ENCODE data around the gene CDCA3. TPM values are rescaled to one million over a fixed set of nuclear protein-coding genes. Genes with fewer than 3 reads are reported as not detected.

The CDCA3 gene
- polyA plus RNA-seq, 5 donors = 23.4 to 69.1 (median 38.0) TPM

DNA sequence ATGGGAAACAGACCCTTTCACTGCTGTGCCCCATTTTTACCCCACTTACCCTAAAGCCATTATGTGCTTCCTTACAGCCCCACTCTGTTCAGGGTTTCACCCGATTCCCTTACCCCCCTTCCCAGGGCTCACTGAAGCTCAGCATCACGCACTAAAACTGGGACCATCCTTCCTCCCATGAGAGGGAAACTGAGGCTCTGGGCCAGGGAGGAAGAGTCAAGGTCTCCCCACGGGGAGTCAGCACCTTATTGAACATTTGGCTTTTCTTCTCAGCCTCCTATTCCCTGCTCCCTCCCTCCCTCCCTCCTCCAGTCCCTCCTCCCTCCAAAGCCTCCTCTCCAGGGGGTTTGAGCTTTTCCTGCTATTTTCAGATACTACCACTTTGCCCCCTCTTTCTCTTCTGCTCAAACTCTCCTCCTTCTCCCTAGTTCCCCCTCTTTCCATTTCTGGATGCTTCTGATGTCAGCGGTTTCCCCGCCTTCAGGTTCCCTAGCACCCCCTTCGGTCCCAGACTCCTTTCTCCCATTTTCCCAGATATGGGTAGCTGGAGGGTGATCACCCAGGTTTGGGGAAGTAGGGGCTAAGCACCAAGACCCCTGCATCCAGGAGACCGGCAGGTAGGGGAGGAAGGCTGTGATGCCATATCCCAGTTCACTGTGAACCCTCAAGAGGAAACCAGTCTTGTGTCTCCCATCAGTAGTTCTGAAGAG is 28.5 kb downstream of the CDCA3 start:
- DNase-seq = no peak

DNA sequence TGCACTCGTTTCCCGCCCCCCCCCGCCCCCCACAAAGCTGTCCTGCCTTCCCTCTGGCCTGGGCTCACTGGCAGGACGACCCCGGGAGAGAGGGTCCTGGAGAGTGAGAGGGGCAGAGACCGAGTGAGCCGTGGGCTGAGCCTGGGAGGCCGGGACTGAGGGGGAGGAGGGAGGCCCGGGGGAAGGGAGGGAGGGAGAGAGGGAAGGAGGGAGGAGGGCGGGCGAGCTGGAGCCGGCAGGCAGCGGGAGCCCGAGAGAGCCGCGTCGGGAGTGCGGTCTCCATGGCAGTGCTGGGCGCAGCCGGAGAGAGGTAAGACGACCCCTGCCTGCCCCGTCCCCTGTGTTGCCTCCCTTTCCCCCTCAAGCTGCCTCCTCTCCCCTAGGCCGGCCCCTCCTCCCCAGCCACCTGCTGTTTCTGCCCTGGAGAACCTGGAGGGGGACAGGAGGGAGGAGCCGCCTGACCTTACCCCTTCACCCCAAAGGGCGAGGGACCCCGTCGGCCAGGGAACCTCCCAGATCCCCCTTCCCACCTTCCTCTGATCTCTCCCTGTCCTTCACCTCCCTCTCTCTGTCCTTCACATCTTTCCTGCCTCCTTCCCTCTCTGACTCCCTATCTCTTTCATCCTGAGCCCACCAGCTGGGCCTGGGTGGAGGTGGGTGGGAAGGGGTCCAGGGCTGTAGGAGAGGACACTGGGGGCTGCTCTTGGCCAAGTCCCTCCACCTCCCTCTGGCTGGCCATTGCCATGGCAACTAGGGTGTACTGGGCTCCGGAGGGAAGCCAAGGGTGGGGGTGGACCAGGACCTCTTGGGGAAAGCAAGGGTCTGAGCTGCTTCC is 29.3 kb downstream of the CDCA3 start, which contains the start of gene GPR162:
Gene GPR162 (plus strand): TSS at position 231 of the 835 bp plus-strand sequence. CDS start 2,078 bp downstream, outside the sequence.
- peak; percentile 67 to 81 for DNase-seq

- no peak for DNase-seq
Measured at GRCh38 chr12:6820166-6820565, 30.9 kb downstream of the CDCA3 start.

- no peak for DNase-seq
Measured at GRCh38 chr12:6819106-6820030, 31.7 kb downstream of the CDCA3 start.

- DNase-seq = no peak
Measured at GRCh38 chr12:6818645-6819044, 32.4 kb downstream of the CDCA3 start.

DNA sequence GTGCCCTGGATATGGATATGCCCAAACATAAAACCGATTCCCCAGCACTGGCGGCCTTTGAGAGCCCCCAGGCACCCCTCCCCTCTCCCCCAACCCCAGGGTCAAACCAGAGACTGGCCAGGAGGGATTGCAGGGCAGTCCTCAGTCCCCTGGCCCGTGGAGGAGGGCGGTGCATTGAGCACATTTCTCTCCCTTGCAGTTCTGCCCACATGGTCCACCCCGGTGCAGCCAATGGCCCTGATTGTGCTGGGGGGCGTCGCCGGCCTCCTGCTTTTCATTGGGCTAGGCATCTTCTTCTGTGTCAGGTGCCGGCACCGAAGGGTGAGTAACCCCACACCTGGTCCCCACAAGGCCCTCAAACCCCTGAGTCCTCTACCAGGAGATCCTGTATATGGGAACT is 32.9 kb downstream of the CDCA3 start:
- no peak for DNase-seq

GRCh38 chr12:6817662-6818157 is 33.4 kb downstream of the CDCA3 start:
- DNase-seq = no peak

DNA sequence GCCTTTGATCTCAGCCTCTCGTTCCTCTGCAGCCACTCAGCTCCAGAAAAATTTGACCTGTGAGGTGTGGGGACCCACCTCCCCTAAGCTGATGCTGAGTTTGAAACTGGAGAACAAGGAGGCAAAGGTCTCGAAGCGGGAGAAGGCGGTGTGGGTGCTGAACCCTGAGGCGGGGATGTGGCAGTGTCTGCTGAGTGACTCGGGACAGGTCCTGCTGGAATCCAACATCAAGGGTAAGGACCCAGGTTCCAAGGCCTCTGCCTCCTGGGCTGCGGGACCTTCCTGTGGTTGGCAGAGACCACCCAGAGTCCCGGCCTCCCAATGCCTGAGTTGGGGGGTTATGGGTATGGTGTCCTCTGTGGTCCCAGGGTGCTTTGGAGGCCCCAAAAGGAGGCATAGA is 34.0 kb downstream of the CDCA3 start:
- no peak for DNase-seq

DNA sequence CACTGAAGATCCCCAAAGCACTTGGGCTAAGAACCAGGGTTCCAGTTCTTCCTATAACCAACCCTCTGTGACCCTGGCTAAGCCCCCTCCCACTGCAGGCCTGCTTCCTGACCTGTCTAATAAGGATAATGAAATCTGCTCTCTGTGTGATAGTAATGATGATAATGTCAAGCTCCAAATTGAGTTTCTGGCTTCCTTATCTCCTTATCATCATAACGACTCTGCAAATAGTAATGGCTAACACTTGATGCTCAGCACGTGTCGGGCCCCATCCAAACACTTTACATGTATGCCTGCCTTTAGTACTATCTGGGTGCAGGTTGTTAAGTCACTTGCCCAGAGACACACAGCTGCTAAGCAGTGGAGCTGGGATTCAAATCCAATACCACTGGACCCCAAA is 34.5 kb downstream of the CDCA3 start:
- no peak for DNase-seq

DNA sequence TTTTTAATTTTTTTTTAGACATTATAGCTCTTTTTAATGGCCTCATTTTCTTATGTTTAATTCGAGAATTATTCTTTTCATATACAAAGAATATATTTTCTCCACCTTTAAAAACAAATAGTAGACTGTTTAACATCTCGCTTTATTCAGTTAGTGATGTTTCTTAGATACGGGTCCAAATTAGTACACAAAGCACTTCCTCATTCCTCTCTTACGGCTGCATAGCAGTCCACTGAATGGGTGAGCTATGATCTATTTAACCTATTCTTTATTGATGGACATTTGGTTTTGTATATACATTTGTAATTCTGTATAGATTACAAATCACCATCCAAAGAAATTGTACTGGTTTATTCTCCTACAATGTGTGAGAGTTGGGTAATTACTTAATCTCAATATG is 37.7 kb downstream of the CDCA3 start:
- DNase-seq = no peak

- no peak for DNase-seq
Measured at GRCh38 chr12:6810758-6811157, 40.3 kb downstream of the CDCA3 start.

DNA sequence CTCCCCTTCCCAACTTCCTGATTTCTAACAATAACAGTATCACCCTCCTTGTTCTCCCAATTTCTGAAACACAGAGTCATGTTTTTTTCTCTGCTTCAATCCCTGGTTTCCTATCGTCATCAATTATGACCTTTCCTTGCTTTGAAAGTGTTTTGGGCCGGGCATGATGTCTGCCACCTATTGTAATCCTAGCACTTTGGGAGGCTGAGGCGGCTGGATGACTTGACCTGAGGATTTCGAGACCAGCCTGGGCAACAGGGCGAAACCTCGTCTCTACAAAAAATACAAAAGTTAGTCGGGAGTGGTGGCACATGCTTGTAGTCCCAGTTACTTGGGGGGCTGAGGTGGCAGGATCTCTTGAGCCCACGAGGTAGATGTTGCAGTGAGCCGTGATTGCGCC is 42.0 kb downstream of the CDCA3 start:
- no peak for DNase-seq

DNA sequence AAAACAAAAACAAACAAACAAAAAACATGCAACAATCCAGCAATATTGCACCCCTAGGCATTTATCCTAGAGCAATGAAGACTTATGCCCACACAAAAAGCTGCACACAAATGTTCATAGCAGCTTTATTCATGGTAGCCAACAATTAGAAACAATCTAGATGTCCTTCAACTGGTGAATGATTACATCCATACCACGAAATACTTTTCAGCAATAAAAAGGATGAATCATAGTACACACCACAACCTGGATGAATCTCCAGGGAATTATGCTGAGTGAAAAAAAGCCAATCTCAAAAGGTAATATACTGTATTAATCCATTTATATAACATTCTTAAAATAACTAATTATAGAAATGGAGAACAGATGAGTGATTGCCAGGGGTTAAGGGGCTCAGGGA is 43.9 kb downstream of the CDCA3 start:
- no peak for DNase-seq

GRCh38 chr12:6799147-6799546 is 51.9 kb downstream of the CDCA3 start:
- no peak for DNase-seq

Other genes starting within 250 kb of the CDCA3 start
- gene CHD4, start 243.9 kb downstream of the CDCA3 start, polyA plus RNA-seq (ENCODE audit: insufficient read depth in 1 of 5, insufficient read length in 5 of 5, low replicate concordance in 1 of 5) = 100 to 1,000 TPM; 196 to 268 (median 221) TPM
- gene LPAR5, start 215.3 kb downstream of the CDCA3 start, polyA plus RNA-seq (ENCODE audit: insufficient read depth in 1 of 5, insufficient read length in 5 of 5, low replicate concordance in 1 of 5) = 1 to 10 TPM; 1.3 to 2.1 (median 1.3) TPM
- 1 to 10 TPM; 5.5 to 7.4 (median 6.5) TPM for gene ACRBP, start 203.9 kb downstream of the CDCA3 start, polyA plus RNA-seq (ENCODE audit: insufficient read depth in 1 of 5, insufficient read length in 5 of 5, low replicate concordance in 1 of 5)
- gene ING4, start 188.2 kb downstream of the CDCA3 start, polyA plus RNA-seq (ENCODE audit: insufficient read depth in 1 of 5, insufficient read length in 5 of 5, low replicate concordance in 1 of 5) = 100 to 1,000 TPM in 3 of 5 donors, 10 to 100 TPM in 2; 89.5 to 116 (median 109) TPM
- 10 to 100 TPM; 79.4 to 98.5 (median 86.1) TPM for gene ZNF384, start 161.9 kb downstream of the CDCA3 start, polyA plus RNA-seq (ENCODE audit: insufficient read depth in 1 of 5, insufficient read length in 5 of 5, low replicate concordance in 1 of 5)
- 10 to 100 TPM in 1 of 5 donors, 1 to 10 TPM in 4; 5.2 to 10.4 (median 6.7) TPM for gene PIANP, start 150.5 kb downstream of the CDCA3 start, polyA plus RNA-seq (ENCODE audit: insufficient read depth in 1 of 5, insufficient read length in 5 of 5, low replicate concordance in 1 of 5)
- 10 to 100 TPM; 48.4 to 59.1 (median 56.3) TPM for gene COPS7A, start 127.2 kb downstream of the CDCA3 start, polyA plus RNA-seq (ENCODE audit: insufficient read depth in 1 of 5, insufficient read length in 5 of 5, low replicate concordance in 1 of 5)
- 100 to 1,000 TPM; 147 to 203 (median 179) TPM for gene MLF2, start 98.1 kb downstream of the CDCA3 start, polyA plus RNA-seq (ENCODE audit: insufficient read depth in 1 of 5, insufficient read length in 5 of 5, low replicate concordance in 1 of 5)
- gene PTMS, start 84.9 kb downstream of the CDCA3 start, polyA plus RNA-seq (ENCODE audit: insufficient read depth in 1 of 5, insufficient read length in 5 of 5, low replicate concordance in 1 of 5) = 1,000 to 10,000 TPM in 1 of 5 donors, 100 to 1,000 TPM in 4; 621 to 1,050 (median 719) TPM
- gene LAG3, start 78.8 kb downstream of the CDCA3 start, polyA plus RNA-seq (ENCODE audit: insufficient read depth in 1 of 5, insufficient read length in 5 of 5, low replicate concordance in 1 of 5) = 1 to 10 TPM; 1.3 to 2.9 (median 1.7) TPM
- gene CD4, start 61.8 kb downstream of the CDCA3 start, polyA plus RNA-seq (ENCODE audit: insufficient read depth in 1 of 5, insufficient read length in 5 of 5, low replicate concordance in 1 of 5) = 100 to 1,000 TPM in 1 of 5 donors, 10 to 100 TPM in 4; 73.5 to 108 (median 89.3) TPM
- gene GPR162, start 29.5 kb downstream of the CDCA3 start, polyA plus RNA-seq (ENCODE audit: insufficient read depth in 1 of 5, insufficient read length in 5 of 5, low replicate concordance in 1 of 5) = 10 to 100 TPM in 4 of 5 donors, 1 to 10 TPM in 1; 7.1 to 17.0 (median 12.1) TPM
- gene P3H3, start 22.9 kb downstream of the CDCA3 start, polyA plus RNA-seq (ENCODE audit: insufficient read depth in 1 of 5, insufficient read length in 5 of 5, low replicate concordance in 1 of 5) = 10 to 100 TPM; 14.5 to 40.9 (median 21.7) TPM
- 1 to 10 TPM; 3.5 to 8.4 (median 6.0) TPM for gene GNB3, start 10.4 kb downstream of the CDCA3 start, polyA plus RNA-seq (ENCODE audit: insufficient read depth in 1 of 5, insufficient read length in 5 of 5, low replicate concordance in 1 of 5)
- gene USP5, start 864 bp upstream of the CDCA3 start, polyA plus RNA-seq (ENCODE audit: insufficient read depth in 1 of 5, insufficient read length in 5 of 5, low replicate concordance in 1 of 5) = 10 to 100 TPM; 46.9 to 65.2 (median 53.2) TPM
- gene TPI1, start 16.2 kb upstream of the CDCA3 start, polyA plus RNA-seq (ENCODE audit: insufficient read depth in 1 of 5, insufficient read length in 5 of 5, low replicate concordance in 1 of 5) = 100 to 1,000 TPM; 420 to 565 (median 460) TPM
- 10 to 100 TPM in 1 of 5 donors, 1 to 10 TPM in 4; 4.1 to 17.1 (median 5.6) TPM for gene SPSB2, start 22.0 kb upstream of the CDCA3 start, polyA plus RNA-seq (ENCODE audit: insufficient read depth in 1 of 5, insufficient read length in 5 of 5, low replicate concordance in 1 of 5)
- gene LRRC23, start 53.5 kb upstream of the CDCA3 start, polyA plus RNA-seq (ENCODE audit: insufficient read depth in 1 of 5, insufficient read length in 5 of 5, low replicate concordance in 1 of 5) = 10 to 100 TPM; 14.1 to 34.8 (median 26.6) TPM
- 10 to 100 TPM in 4 of 5 donors, 1 to 10 TPM in 1; 9.0 to 17.8 (median 14.9) TPM for gene ENO2, start 63.3 kb upstream of the CDCA3 start, polyA plus RNA-seq (ENCODE audit: insufficient read depth in 1 of 5, insufficient read length in 5 of 5, low replicate concordance in 1 of 5)
- 100 to 1,000 TPM in 3 of 5 donors, 10 to 100 TPM in 2; 80.2 to 135 (median 118) TPM for gene ATN1, start 76.7 kb upstream of the CDCA3 start, polyA plus RNA-seq (ENCODE audit: insufficient read depth in 1 of 5, insufficient read length in 5 of 5, low replicate concordance in 1 of 5)
- gene RNU7-1, start 92.5 kb upstream of the CDCA3 start, polyA plus RNA-seq (ENCODE audit: insufficient read depth in 1 of 5, insufficient read length in 5 of 5, low replicate concordance in 1 of 5) = 10 to 100 TPM in 1 of 5 donors, 1 to 10 TPM in 2, not detected in 2; 5.9 to 20.2 (median 7.9) TPM
- 100 to 1,000 TPM; 179 to 281 (median 188) TPM for gene C12orf57, start 92.7 kb upstream of the CDCA3 start, polyA plus RNA-seq (ENCODE audit: insufficient read depth in 1 of 5, insufficient read length in 5 of 5, low replicate concordance in 1 of 5)
- 10 to 100 TPM; 15.1 to 21.8 (median 19.0) TPM for gene PTPN6, start 100.1 kb upstream of the CDCA3 start, polyA plus RNA-seq (ENCODE audit: insufficient read depth in 1 of 5, insufficient read length in 5 of 5, low replicate concordance in 1 of 5)
- gene PHB2, start 119.4 kb upstream of the CDCA3 start, polyA plus RNA-seq (ENCODE audit: insufficient read depth in 1 of 5, insufficient read length in 5 of 5, low replicate concordance in 1 of 5) = 100 to 1,000 TPM; 274 to 333 (median 302) TPM
- 10 to 100 TPM; 43.5 to 52.7 (median 50.2) TPM for gene EMG1, start 119.6 kb upstream of the CDCA3 start, polyA plus RNA-seq (ENCODE audit: insufficient read depth in 1 of 5, insufficient read length in 5 of 5, low replicate concordance in 1 of 5)
- 10 to 100 TPM; 56.7 to 67.9 (median 60.4) TPM for gene LPCAT3, start 167.2 kb upstream of the CDCA3 start, polyA plus RNA-seq (ENCODE audit: insufficient read depth in 1 of 5, insufficient read length in 5 of 5, low replicate concordance in 1 of 5)
- 100 to 1,000 TPM in 4 of 5 donors, 10 to 100 TPM in 1; 97.0 to 139 (median 120) TPM for gene C1S, start 209.4 kb upstream of the CDCA3 start, polyA plus RNA-seq (ENCODE audit: insufficient read depth in 1 of 5, insufficient read length in 5 of 5, low replicate concordance in 1 of 5)
- 10 to 100 TPM; 78.8 to 96.0 (median 90.9) TPM for gene C1R, start 241.2 kb upstream of the CDCA3 start, polyA plus RNA-seq (ENCODE audit: insufficient read depth in 1 of 5, insufficient read length in 5 of 5, low replicate concordance in 1 of 5)

Measured in right lung (tissue), 5 donors.